Measurements from ENCODE around the gene TMEM151A. TPM values are rescaled to one million over a fixed set of nuclear protein-coding genes. Genes with fewer than 3 reads are reported as not detected.
A peak's percentile ranks its signal among the peaks of the same experiment; 100 is the strongest.

TMEM151A gene
- polyA plus RNA-seq, 12 donors: 0.08 TPM; not detected in 11

GRCh38 chr11:66283461-66284105, 8.1 kb upstream of the TMEM151A start:
- no peak for DNase-seq

- no peak for DNase-seq
Measured at GRCh38 chr11:66284526-66285078, 7.1 kb upstream of the TMEM151A start.

- no peak for DNase-seq
Measured at GRCh38 chr11:66285250-66285947, 6.3 kb upstream of the TMEM151A start.

- no peak for DNase-seq
Measured at GRCh38 chr11:66286699-66287098, 5.0 kb upstream of the TMEM151A start.

- DNase-seq: no peak
Measured at GRCh38 chr11:66287211-66287888, 4.3 kb upstream of the TMEM151A start.

- DNase-seq: no peak
Measured at GRCh38 chr11:66287889-66288670, 3.6 kb upstream of the TMEM151A start.

- DNase-seq: peak; percentile 99
Measured at GRCh38 chr11:66288671-66289547, 2.8 kb upstream of the TMEM151A start, which contains the start of gene YIF1A. Gene YIF1A, minus strand, starts transcription at chr11:66289143. Its CDS starts 158 bp downstream, at chr11:66288985.

- no peak for DNase-seq
Measured at GRCh38 chr11:66289548-66290329, 2.0 kb upstream of the TMEM151A start.

- no peak for DNase-seq
Measured at GRCh38 chr11:66290330-66290621, 1.4 kb upstream of the TMEM151A start.

GRCh38 chr11:66291303-66291705, 390 bp upstream of the TMEM151A start:
- DNase-seq: no peak

- no peak for DNase-seq
Measured at GRCh38 chr11:66292543-66293332, 1.0 kb downstream of the TMEM151A start.

GRCh38 chr11:66293352-66293751, 1.7 kb downstream of the TMEM151A start:
- DNase-seq: no peak

GRCh38 chr11:66293777-66294625, 2.3 kb downstream of the TMEM151A start:
- DNase-seq: no peak

- DNase-seq: no peak
Measured at GRCh38 chr11:66294626-66295620, 3.2 kb downstream of the TMEM151A start.

- DNase-seq: no peak
Measured at GRCh38 chr11:66297610-66298009, 5.9 kb downstream of the TMEM151A start.

- DNase-seq: no peak
Measured at GRCh38 chr11:66299186-66299585, 7.5 kb downstream of the TMEM151A start.

GRCh38 chr11:66302656-66303055, 11.0 kb downstream of the TMEM151A start:
- no peak for DNase-seq
